GM04504 (cell line): ENCODE data around the gene ARMC12.

Source experiments
- DNase-seq: peaks from one replicate; pipeline ENCODE4 v3.0.0-alpha.2; 2012; ENCODE audit warnings: low read depth

The ARMC12 gene

GRCh38 chr6:35736253-35736894 lies 458 bp upstream of the ARMC12 start:
- DNase-seq = no peak

- peak; percentile 46 for DNase-seq
These were observed 780 bp downstream of the ARMC12 start for GRCh38 chr6:35737413-35738211.

GRCh38 chr6:35739645-35740524 lies 3.1 kb downstream of the ARMC12 start:
- DNase-seq = no peak

GRCh38 chr6:35742842-35743241 lies 6.0 kb downstream of the ARMC12 start:
- no peak for DNase-seq

- no peak for DNase-seq
These were observed 8.7 kb downstream of the ARMC12 start for GRCh38 chr6:35745509-35745908.

- no peak for DNase-seq
These were observed 9.7 kb downstream of the ARMC12 start for GRCh38 chr6:35746516-35746915.

GRCh38 chr6:35747877-35748276 lies 11.0 kb downstream of the ARMC12 start:
- no peak for DNase-seq

- no peak for DNase-seq
These were observed 13.7 kb downstream of the ARMC12 start for GRCh38 chr6:35750557-35750956.

GRCh38 chr6:35751594-35751993 lies 14.8 kb downstream of the ARMC12 start:
- DNase-seq = no peak

- DNase-seq = no peak
These were observed 15.5 kb downstream of the ARMC12 start for GRCh38 chr6:35752330-35752729.

GRCh38 chr6:35754452-35755277 lies 17.8 kb downstream of the ARMC12 start:
- no peak for DNase-seq

- DNase-seq = no peak
These were observed 18.6 kb downstream of the ARMC12 start for GRCh38 chr6:35755278-35755924.

GRCh38 chr6:35757456-35758123 lies 20.8 kb downstream of the ARMC12 start:
- DNase-seq = no peak

- DNase-seq = no peak
These were observed 22.6 kb downstream of the ARMC12 start for GRCh38 chr6:35759426-35759825.

GRCh38 chr6:35765739-35766138 lies 28.9 kb downstream of the ARMC12 start:
- DNase-seq = no peak

- DNase-seq = no peak
These were observed 32.4 kb downstream of the ARMC12 start for GRCh38 chr6:35769211-35769610.

- DNase-seq = no peak
These were observed 34.5 kb downstream of the ARMC12 start for GRCh38 chr6:35771343-35771627.

- DNase-seq = no peak
These were observed 37.4 kb downstream of the ARMC12 start for GRCh38 chr6:35774116-35774794.

GRCh38 chr6:35775031-35775430 lies 38.2 kb downstream of the ARMC12 start:
- DNase-seq = no peak
